C4-2B (cell line): ENCODE data around the gene EML3.

Source experiments
- H3K27ac ChIP-seq: fragments of 450-650 bp; 2 replicates; pipeline ENCODE4 v1.5.1; 2017
- ZFX ChIP-seq: fragments of 450-650 bp; IDR thresholded peaks from 2 replicates; pipeline ENCODE4 v1.6.1; 2017
- TF ChIP-seq, protein P1 (sequence below): fragments of 450-650 bp; conservative IDR thresholded peaks from 2 replicates; pipeline ENCODE4 v1.5.1; 2017; ENCODE audit warnings: mild to moderate bottlenecking

Gene EML3

DNA sequence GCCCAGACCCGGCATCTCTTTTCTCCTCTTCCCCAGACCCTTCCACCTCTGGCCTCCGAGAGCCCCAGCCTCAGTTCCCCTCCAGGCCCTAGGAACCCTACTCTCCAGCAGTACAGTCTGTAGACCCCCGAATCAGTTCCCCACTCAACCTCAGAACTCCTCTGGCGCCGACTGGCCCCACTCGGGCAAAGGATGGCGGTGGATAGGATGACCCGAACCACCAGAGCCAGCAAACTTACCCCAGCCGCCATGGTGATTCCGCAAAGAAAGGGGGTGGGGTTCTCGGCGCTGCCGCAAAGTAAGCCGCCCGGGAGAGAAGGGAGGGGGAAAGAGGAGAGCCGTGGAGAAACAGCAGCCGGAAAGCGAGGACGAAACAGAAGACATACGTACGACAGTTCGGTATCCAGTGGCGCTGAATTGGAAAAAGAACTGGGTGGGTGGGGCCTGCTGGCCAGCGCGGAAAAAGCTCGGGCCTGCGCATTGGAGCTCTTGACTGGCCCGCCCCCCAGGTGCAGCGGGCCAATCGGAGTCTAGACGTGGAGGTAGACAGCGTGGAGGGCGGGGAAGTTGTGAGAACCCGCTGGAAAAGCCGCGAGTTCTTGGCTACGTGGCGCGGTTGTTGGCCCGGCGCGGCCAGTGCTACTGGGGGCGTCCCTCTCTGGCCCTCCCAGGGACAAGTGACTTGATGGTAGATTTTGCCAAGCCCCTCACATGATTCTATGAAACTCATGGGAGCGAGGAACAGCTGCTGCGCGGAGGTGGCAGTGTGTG is 38.8 kb downstream of the EML3 start, which contains the start of gene EEF1G:
EEF1G (minus strand) TSS at position 300 of the 771 bp plus-strand sequence; CDS start at position 251, 49 bp downstream.
- TF ChIP-seq, protein P1, sequence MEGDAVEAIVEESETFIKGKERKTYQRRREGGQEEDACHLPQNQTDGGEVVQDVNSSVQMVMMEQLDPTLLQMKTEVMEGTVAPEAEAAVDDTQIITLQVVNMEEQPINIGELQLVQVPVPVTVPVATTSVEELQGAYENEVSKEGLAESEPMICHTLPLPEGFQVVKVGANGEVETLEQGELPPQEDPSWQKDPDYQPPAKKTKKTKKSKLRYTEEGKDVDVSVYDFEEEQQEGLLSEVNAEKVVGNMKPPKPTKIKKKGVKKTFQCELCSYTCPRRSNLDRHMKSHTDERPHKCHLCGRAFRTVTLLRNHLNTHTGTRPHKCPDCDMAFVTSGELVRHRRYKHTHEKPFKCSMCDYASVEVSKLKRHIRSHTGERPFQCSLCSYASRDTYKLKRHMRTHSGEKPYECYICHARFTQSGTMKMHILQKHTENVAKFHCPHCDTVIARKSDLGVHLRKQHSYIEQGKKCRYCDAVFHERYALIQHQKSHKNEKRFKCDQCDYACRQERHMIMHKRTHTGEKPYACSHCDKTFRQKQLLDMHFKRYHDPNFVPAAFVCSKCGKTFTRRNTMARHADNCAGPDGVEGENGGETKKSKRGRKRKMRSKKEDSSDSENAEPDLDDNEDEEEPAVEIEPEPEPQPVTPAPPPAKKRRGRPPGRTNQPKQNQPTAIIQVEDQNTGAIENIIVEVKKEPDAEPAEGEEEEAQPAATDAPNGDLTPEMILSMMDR = no peak
- no peak for TF ChIP-seq ZFX

DNA sequence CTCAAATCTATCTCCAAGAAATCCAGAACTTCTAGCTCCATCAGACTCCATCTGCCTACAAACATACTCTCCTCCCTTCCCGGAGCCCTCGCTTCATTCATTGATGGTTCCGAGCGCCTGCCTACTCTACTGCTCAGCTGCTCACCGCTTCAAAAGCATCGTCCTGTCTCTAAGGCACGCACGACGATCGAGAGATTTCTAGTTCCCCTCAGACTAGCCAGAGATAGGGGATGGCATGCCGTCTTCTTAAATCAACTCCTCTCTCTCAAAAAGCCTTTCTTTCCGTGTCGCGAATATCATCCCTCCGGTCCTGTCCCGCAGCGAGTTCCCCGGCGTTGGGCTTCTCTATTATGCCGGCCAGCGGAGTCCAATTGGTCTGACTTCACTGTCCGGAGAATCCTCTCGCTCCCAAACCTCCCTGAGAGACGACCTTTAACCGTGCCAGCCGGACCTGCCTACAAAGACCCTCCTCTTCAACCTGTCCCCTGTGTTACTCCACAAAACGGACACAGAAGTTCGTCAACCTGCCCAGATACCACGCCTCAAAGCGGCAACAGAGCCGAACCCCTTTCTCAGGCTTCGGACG is 39.5 kb downstream of the EML3 start:
- H3K27ac ChIP-seq = peak overlapping the region; percentile 90
- TF ChIP-seq, protein P1 = no peak
- TF ChIP-seq ZFX = no peak

More for the DNA sequence above, 38.8 kb downstream of the EML3 start, which contains the start of gene EEF1G:
- H3K27ac ChIP-seq = peak within 1 kb of the TSS; percentile 90

DNA sequence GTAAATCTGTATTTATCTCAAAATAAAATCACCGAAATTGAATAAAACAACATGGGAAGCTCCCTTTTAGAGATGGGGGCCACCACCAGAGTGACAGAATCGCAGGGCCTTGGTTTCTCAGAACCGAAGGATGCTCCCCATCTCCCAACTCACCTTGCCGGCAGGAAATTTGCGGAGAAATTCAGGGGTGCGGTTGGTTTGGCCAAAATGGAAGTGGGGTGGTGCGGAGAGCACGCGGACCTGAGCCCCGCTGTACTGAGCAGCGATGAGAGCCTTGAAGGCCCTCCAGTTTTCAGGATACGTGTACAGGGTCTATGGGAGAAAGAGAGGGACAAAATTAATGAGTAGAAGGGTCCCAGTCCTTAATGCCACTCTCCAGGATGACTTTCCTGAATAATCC is 40.1 kb downstream of the EML3 start:
- H3K27ac ChIP-seq = peak overlapping the region; percentile 90
- TF ChIP-seq, protein P1 = no peak
- no peak for TF ChIP-seq ZFX

DNA sequence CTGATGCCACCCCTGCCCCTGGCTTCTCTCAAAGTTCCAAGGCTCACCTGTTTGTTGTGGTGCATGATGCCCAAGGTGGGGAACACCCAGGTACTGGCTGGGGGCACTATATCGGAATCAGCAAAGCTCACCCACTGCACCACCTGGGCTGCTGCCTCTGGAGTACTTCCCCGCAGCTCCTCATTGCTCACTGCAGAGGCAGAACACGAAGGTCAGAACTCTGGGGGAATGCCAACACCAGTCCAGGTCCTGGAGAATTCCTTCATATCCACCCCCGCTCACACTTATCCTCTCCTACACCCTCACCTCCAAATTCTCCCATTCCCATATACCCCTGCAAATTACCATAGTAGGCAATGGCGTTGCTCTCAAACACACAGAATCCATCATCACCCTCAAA is 41.1 kb downstream of the EML3 start:
- peak overlapping the region; percentile 8; the same call in 1 of the 2 replicates for H3K27ac ChIP-seq

DNA sequence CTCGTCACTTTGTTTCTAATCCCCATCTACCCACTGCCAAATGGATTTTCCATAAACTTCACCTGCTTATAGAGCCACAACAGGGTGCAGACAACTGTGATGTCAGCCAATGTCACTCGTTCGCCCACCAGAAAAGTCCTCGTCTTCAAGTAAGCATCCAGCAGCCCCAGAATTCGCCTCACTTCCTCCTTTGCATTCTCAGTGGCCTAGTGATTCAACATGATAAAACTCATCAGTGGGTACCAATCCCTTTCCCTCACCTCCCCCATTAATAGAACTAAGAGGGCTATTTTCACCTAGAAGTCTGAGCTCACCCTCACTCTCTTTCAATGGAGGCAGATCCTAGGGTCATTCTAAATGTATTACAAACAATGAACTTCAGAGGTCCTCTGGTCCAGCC is 41.7 kb downstream of the EML3 start:
- H3K27ac ChIP-seq = peak overlapping the region; percentile 8; the same call in 1 of the 2 replicates

DNA sequence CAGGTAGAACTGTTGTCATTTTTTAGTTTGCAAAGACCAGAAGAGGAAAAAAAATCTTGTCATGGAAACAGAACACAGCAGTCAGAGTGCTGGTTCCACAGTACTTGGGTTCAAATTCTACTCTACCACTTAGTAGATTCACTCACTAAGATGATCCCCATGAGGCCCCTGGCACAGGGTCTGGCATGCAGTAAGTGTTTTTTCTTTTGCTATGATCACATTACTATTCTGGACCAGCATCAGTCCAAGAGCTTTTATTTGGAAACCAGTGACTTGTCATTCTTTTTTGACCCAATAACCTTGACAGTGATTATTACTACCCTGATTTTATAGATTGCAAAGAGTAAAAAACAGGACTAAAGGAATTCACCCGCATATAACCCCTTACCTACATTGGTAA is 43.0 kb downstream of the EML3 start:
- no peak overlapping the region for H3K27ac ChIP-seq
- TF ChIP-seq ZFX = no peak
- TF ChIP-seq, protein P1 = no peak

DNA sequence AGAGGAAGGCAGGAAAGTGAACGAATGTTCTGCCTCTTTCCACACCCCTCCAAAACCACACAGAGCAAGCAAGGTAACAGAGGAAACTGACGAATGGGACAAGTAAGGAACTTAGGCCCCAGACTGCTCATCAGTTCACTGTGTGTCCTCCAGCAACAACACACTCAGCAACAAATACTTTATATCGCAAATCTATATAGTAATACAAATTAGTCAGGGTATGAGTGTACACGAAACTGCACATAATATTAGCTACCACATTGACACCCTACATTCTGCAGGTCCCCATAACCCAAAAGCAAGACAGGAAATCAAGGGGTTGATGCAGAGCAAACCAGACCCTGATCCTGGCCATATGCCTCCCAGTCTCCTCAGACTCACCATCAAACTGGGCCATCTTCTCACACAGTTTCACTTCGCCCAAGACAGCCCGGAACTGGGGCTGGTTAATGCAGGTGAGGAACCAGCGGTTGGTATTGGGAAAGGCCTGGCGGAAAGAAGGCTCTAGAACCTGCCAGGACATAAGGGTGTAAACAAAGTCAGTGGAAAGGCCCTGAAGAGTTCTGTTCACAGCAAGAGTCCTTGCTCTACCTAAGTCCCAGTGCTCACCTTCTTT is 45.4 kb downstream of the EML3 start:
- TF ChIP-seq ZFX = no peak
- TF ChIP-seq, protein P1 = no peak
- no peak overlapping the region for H3K27ac ChIP-seq

DNA sequence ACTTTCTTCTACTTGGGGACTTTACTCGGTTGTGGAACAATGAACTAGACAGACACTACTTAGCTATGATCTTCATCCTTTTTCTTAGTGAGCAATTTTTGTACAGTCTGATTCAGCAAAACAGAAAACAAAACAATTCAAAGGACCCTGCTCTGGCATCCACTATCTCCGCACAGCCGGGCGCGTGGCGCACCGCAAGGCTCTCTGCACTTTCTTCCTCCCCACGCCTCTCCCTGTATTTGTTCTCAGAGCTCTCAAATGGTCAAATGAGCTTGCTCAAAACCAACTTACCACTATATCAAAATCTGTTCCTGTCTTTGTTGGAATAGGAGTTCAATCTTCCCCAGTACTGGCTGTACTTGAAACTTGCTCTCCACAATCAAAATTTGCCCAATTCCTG is 46.3 kb downstream of the EML3 start:
- TF ChIP-seq ZFX = no peak
- TF ChIP-seq, protein P1 = no peak
- no peak overlapping the region for H3K27ac ChIP-seq
